A549 treated with ZK216348 at 1 μM for 4 hours (cell line): ENCODE results near the gene ZNF518A. TPM values are rescaled to one million over a fixed set of nuclear protein-coding genes. Genes with fewer than 3 reads are reported as not detected.

Source experiments
- total RNA-seq: library from RNA; stranded (reverse); fragments of 200-300 nt; extraction: Qiagen RNA extraction; gene quantifications from 5 replicates; pipeline ENCODE4 v1.2.3, GENCODE V29; 2022; ENCODE audit warnings: low read depth

ZNF518A gene, protein sequence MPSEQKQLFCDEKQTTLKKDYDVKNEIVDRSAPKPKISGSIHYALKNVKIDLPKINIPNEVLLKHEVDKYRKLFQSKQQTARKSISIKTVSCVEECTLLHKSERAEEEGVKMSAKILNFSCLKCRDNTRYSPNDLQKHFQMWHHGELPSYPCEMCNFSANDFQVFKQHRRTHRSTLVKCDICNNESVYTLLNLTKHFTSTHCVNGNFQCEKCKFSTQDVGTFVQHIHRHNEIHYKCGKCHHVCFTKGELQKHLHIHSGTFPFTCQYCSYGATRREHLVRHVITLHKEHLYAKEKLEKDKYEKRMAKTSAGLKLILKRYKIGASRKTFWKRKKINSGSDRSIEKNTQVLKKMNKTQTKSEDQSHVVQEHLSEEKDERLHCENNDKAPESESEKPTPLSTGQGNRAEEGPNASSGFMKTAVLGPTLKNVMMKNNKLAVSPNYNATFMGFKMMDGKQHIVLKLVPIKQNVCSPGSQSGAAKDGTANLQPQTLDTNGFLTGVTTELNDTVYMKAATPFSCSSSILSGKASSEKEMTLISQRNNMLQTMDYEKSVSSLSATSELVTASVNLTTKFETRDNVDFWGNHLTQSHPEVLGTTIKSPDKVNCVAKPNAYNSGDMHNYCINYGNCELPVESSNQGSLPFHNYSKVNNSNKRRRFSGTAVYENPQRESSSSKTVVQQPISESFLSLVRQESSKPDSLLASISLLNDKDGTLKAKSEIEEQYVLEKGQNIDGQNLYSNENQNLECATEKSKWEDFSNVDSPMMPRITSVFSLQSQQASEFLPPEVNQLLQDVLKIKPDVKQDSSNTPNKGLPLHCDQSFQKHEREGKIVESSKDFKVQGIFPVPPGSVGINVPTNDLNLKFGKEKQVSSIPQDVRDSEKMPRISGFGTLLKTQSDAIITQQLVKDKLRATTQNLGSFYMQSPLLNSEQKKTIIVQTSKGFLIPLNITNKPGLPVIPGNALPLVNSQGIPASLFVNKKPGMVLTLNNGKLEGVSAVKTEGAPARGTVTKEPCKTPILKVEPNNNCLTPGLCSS (N-terminal part only)
- total RNA-seq, result 3.8 to 9.3 TPM (median 6.8 TPM) in 5 replicates

GRCh38 chr10:96129387-96130325, at the start of gene ZNF518A:
Gene ZNF518A, plus strand, starts transcription at chr10:96130297. Its CDS starts 26,026 bp downstream, at chr10:96156323.

Other genes starting within 250 kb of the ZNF518A start
- 0.22 TPM in 1 of 5 replicates, not detected in the others for gene CC2D2B, start 222.3 kb upstream of the ZNF518A start, total RNA-seq
- 4.3 to 7.7 TPM (median 6.4 TPM) in 5 replicates for gene CCNJ, start 86.7 kb upstream of the ZNF518A start, total RNA-seq
- not detected in 5 replicates for gene BLNK, start 141.3 kb downstream of the ZNF518A start, total RNA-seq
- gene DNTT, start 174.1 kb downstream of the ZNF518A start, total RNA-seq, result not detected in 5 replicates
- not detected in 5 replicates for gene OPALIN, start 228.7 kb downstream of the ZNF518A start, total RNA-seq